HG02852 (cell line): ENCODE measurements around the gene WNT1.

Source experiments
- ATAC-seq: cut with Tn5 transposase; IDR thresholded peaks from one replicate; pipeline ENCODE4 v1.9.1; 2021; ENCODE audit warnings: mild to moderate bottlenecking, moderate library complexity; ENCODE audit not compliant: unreplicated experiment

The WNT1 gene

GRCh38 chr12:49026678-49027480 is 48.8 kb downstream of the WNT1 start:
- no peak for ATAC-seq

- ATAC-seq: no peak
Observed at GRCh38 chr12:49027846-49028555, 49.9 kb downstream of the WNT1 start.

GRCh38 chr12:49028666-49029275 is 50.6 kb downstream of the WNT1 start:
- ATAC-seq: no peak

- ATAC-seq: no peak
Observed at GRCh38 chr12:49030119-49030518, 52.0 kb downstream of the WNT1 start.

GRCh38 chr12:49030714-49031572 is 52.8 kb downstream of the WNT1 start:
- ATAC-seq: no peak

- ATAC-seq: no peak
Observed at GRCh38 chr12:49031573-49032161, 53.5 kb downstream of the WNT1 start.
